Superior temporal gyrus (tissue), 1 donor: ENCODE measurements around the gene LHFPL3.

Source experiments
- DNase-seq: peaks from one replicate; pipeline ENCODE4 v3.0.0-alpha.2; 2016; ENCODE audit errors: extremely low spot score

Gene LHFPL3

DNA sequence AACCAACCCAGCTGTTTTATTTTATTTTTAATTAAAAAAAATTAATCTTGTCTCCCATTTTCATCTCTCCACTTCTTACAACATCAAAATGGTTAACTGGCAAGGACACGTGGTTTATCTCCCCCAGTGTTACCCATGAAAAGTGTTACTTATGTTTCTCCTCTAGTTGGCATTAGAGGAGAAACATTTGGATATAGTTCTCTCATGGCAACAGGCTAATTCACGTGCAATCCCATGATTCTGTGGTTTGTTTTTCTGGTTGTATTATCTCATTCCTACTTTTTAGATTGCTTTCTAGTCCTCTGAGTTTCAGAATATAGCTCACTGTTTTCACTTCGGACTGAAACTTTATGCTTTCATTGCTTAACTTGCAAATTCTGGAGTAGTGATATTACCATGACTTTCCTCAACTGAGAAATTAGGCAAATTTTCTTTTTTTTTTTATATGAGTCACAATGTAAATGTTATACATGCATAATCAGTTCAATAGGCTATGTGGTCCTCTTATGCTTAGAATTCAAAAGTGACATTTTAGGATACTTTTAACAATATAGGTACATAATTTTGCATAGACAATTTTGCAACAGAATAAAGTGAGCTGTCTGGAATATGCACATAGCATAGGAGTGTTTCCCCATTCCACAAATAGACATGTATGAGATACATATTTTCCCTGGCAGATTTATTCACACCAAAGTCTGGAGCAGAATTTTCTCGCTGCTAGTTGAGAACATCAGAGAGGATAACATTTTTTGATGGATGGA, 43.0 kb downstream of the LHFPL3 start:
- no peak for DNase-seq

GRCh38 chr7:104371980-104372357, 43.6 kb downstream of the LHFPL3 start:
- DNase-seq, result no peak

GRCh38 chr7:104382616-104383015, 54.2 kb downstream of the LHFPL3 start:
- DNase-seq, result no peak

DNA sequence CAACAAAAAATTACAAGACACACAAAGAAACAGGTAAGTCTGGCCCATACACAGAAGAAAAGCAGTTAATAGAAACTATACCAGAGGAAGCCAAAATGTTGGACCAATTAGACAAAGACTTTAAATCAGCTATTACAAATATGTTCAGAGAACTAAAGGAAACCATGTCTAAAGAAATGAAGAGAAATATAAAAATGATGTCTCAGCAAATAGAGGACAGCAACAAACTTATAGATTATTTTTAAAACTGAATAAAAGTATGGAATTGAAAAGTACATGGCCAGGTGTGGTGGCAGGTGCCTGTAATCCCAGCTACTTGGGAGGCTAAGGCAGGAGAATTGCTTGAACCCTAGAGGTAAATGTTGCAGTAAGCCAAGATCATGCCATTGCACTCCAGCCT, 58.5 kb downstream of the LHFPL3 start:
- DNase-seq, result no peak

GRCh38 chr7:104388222-104388621, 59.8 kb downstream of the LHFPL3 start:
- DNase-seq, result no peak

- DNase-seq, result no peak
Observed at GRCh38 chr7:104395162-104395561, 66.8 kb downstream of the LHFPL3 start.

GRCh38 chr7:104397442-104397841, 69.0 kb downstream of the LHFPL3 start:
- no peak for DNase-seq

DNA sequence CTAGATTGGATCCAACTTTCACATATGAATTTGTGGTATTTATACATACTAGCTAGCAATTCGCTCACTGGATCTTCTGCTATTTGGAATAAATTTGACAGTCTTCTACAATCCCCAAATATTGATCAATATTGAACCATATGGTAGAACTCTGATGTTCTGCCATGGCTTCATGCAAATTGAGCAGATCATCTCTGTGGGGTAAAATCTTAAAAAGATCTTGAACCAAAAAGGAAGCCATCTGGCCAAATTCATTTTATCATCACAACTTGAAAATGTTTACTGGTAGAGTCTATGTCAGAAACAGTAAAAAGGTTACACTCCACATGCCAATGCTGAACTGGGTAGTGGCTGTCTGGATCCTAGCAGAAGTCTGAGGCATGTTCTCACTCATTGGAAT, 80.0 kb downstream of the LHFPL3 start:
- DNase-seq, result no peak

DNA sequence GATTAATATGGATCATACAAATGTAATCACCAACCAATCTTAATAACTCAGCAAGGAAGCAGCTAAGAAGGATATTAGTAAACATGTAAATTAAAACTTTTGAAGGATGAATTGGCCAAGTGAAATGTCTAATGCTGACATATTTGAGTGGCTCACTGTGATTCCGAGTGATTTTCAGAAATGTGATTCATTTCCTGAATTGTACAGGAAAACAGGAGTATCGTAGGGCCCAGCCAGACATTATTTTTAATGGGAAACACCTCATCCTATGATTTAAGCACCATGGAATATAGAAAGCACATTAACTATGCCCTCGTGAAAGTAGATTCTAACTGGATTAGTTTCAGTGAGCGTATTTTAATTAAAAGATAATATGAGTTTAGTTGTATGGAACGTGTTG, 82.3 kb downstream of the LHFPL3 start:
- DNase-seq, result no peak

GRCh38 chr7:104412911-104413310, 84.5 kb downstream of the LHFPL3 start:
- no peak for DNase-seq

- peak; percentile 41 for DNase-seq
Observed at GRCh38 chr7:104414216-104414615, 85.8 kb downstream of the LHFPL3 start.

DNA sequence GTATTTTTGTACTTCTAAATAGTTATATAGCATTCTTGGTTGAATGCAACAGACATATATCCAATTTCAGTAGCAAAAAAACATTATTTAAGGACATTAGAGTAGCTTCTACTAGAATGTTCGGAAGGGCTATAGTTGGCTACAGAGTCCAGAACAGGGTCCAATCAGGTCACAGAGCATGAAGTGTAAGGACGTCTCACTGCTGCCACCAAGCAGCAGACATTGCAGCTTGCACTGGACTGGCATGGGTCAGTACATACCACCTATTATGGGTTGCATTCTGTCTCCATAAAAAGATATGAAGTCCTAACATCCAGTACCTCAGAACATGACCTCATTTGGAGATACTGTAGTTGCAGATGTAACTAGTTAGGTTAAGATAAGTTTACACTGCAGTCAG, 87.3 kb downstream of the LHFPL3 start:
- no peak for DNase-seq

- no peak for DNase-seq
Observed at GRCh38 chr7:104416866-104417393, 88.5 kb downstream of the LHFPL3 start.

DNA sequence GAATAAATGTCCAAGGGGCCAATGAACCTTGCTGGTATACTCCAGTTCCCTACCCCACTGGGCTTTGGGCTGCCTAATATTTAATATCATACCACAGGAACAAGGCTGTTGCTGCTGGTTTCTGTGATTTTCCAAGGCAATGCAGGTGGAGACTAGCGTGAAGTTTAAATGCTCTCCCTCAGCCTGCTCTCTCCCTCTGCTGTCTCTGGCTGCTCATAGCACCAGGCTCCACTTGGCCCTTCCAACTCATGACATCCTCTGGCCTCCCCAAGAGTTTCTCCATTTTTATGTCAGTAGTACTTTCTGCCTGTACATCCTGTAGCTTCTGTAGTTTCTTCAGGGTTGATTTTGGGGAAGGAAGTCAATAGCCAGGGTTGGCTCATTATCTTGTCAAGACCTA, 103.5 kb downstream of the LHFPL3 start:
- DNase-seq, result no peak

DNA sequence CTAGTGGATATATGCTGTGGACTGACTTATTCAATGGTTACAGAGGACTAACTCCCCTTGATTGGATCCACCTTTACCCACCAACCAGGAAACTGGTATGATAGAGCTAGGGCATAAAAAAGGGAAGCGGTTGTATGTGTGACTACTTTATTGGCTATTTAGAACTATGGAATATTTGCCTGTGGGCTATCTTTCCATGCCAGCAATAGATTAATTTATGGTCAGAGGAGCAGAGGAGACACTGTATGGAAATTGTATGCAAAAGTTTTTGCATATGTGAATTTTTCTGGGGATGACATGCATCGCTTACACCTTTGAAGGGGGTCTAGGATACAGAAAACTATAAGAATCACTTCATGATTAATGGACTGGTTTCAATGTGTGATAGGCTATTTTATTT, 105.7 kb downstream of the LHFPL3 start:
- DNase-seq, result no peak

DNA sequence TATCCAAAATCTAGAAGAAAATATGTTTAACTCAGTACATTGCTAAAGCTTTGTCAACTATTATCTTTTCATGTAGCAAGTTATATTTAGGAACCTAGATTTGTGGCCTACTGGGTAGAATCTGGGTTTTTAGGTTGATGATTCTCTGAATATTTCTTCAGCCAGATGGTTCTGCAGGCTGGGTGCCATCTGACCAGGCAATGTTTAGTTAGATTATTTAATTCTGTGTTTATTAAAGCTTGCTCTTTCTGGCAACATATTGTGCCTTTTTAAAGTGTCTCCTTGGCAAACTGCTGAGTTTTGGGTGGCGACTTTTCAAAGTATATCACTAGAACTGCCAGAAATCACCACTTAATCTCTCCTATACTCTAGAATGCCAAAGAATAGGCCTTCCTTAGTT, 114.1 kb downstream of the LHFPL3 start:
- peak; percentile 40 for DNase-seq

- no peak for DNase-seq
Observed at GRCh38 chr7:104444017-104444416, 115.6 kb downstream of the LHFPL3 start.

DNA sequence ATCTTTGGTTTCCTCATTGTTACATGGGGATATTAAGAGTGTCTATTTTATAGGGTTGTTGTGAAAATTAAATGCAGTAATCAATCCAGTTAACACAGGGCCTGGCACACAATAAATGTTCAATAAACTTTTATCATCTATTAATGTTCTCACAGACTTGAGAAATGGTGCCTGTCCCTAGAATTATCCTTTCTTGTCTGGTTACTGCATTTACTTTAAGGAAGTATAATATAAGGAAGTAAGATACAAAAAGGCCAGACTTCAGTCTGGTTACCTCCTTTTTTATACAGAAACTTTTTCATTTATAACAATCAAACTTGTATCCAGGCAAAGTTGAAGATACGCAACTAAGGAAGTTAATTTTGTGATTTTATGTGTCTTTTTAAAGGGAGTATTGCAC, 117.0 kb downstream of the LHFPL3 start:
- DNase-seq, result no peak

DNA sequence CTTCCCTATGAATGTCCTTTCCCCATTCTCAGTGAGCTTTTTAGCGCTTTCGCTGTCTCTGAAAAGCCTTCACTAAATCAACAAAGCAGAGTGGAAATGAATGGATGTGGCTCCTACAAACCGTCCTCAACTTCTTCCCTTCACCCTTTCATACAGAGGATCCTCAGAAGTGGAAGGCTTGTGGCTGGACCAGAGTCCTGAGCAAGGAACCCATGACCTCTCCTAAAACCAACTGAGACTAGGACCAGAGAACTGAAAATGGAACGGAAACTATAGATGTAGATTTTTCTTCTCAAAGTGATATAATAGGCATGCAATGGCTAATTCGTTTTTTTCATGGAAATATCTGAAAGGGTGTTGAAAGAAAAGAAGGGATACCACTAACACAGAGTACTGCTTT, 122.5 kb downstream of the LHFPL3 start:
- no peak for DNase-seq

- no peak for DNase-seq
Observed at GRCh38 chr7:104453190-104453589, 124.8 kb downstream of the LHFPL3 start.

- no peak for DNase-seq
Observed at GRCh38 chr7:104458875-104459274, 130.5 kb downstream of the LHFPL3 start.

- DNase-seq, result no peak
Observed at GRCh38 chr7:104469166-104469820, 140.9 kb downstream of the LHFPL3 start.

GRCh38 chr7:104480529-104480928, 152.1 kb downstream of the LHFPL3 start:
- DNase-seq, result no peak
